Panc1 (cell line): ENCODE measurements around the gene OSCAR. TPM values are rescaled to one million over a fixed set of nuclear protein-coding genes. Genes with fewer than 3 reads are reported as not detected.

Experiments used
- ATAC-seq: fragments of 200-7000 bp; cut with Tn5 transposase; 2 replicates; pipeline ENCODE4 v1.9.1; 2020; ENCODE audit warnings: mild to moderate bottlenecking, moderate library complexity
- BruUV-seq: library from RNA; stranded (reverse); fragments of 400-500 nt; replicated peaks from 2 replicates; lab custom pipeline; 2021; lab: Mats Ljungman, UMichigan
- CTCF ChIA-PET: fragments of 300-600 bp; sonication (Branson Sonifier 250); formaldehyde crosslinking; loops from one replicate; lab custom pipeline; 2022; ENCODE audit warnings: antibody characterized with exemption; lab: Charles Lee
- POLR2A ChIA-PET: fragments of 300-600 bp; sonication (Branson Sonifier 250); formaldehyde crosslinking; loops from one replicate; lab custom pipeline; 2022; ENCODE audit warnings: antibody characterized with exemption; lab: Charles Lee
- DNase-seq: peaks from one replicate; pipeline ENCODE4 v3.0.0-alpha.2; 2010; ENCODE audit warnings: low read depth, low spot score
- H3K27ac ChIP-seq: 2 replicates; pipeline ENCODE4 v1.5.1; 2011; ENCODE audit warnings: mild to moderate bottlenecking, low read length, inconsistent platforms
- H3K27me3 ChIP-seq: fragments of 200-500 bp; sonication (Bioruptor generic); 2 replicates; pipeline ENCODE4 v1.6.0; 2014; ENCODE audit warnings: low read length, inconsistent platforms; ENCODE audit not compliant: control insufficient read depth, insufficient read depth
- H3K36me3 ChIP-seq: fragments of 200-500 bp; sonication (Bioruptor generic); 2 replicates; pipeline ENCODE4 v1.5.1; 2014; ENCODE audit warnings: inconsistent platforms, mild to moderate bottlenecking, low read length, moderate library complexity; ENCODE audit not compliant: control insufficient read depth, insufficient read depth
- H3K4me1 ChIP-seq: 2 replicates; pipeline ENCODE4 v1.5.1; 2011; ENCODE audit warnings: inconsistent platforms, mild to moderate bottlenecking, low read length, moderate library complexity; ENCODE audit not compliant: control insufficient read depth, insufficient read depth
- H3K4me3 ChIP-seq, 2 experiments: 2 replicates each; pipeline ENCODE4 v1.5.1; 2011 to 2012; ENCODE audit warnings: low read depth in 2 of 2, low read length in 2 of 2, mild to moderate bottlenecking in 2 of 2, inconsistent platforms in 1 of 2, moderate library complexity in 1 of 2
- H3K9me3 ChIP-seq: fragments of 200-500 bp; sonication (Bioruptor generic); 2 replicates; pipeline ENCODE4 v1.5.1; 2014; ENCODE audit warnings: low read depth, mild to moderate bottlenecking, inconsistent platforms, low read length, moderate library complexity; ENCODE audit not compliant: control insufficient read depth, insufficient read depth
- POLR2AphosphoS5 ChIP-seq: IDR thresholded peaks from 2 replicates; pipeline ENCODE4 v1.6.1; 2012; ENCODE audit warnings: mild to moderate bottlenecking, low read depth, low read length, moderate library complexity
- SIN3A ChIP-seq: IDR thresholded peaks from 2 replicates; pipeline ENCODE4 v1.6.1; 2012; ENCODE audit warnings: low read depth, mild to moderate bottlenecking, low read length, moderate library complexity, borderline replicate concordance; ENCODE audit not compliant: insufficient read depth
- TCF7L2 ChIP-seq: IDR thresholded peaks from 2 replicates; pipeline ENCODE4 v1.6.1; 2011; ENCODE audit warnings: mild to moderate bottlenecking, low read depth, low read length, inconsistent platforms
- in situ Hi-C: cut with HindIII; loops from 2 replicates; pipeline ENCODE4 v1.10.0; 2016; ENCODE audit warnings: low sequenced_read_pairs, low pct_unique_long_range_greater_than_20kb
- intact Hi-C: fragments of 100-400 bp; cut with micrococcal nuclease; formaldehyde crosslinking; loops from one replicate; pipeline ENCODE4 v1.10.0; 2022; ENCODE audit not compliant: unreplicated experiment
- total RNA-seq: library from RNA; stranded (reverse); gene quantifications from one replicate; pipeline ENCODE4 v1.2.1, GENCODE V29; 2021; ENCODE audit not compliant: unreplicated experiment
- TF ChIP-seq, protein P1 (sequence below): fragments of 450-650 bp; IDR thresholded peaks from 2 replicates; pipeline ENCODE4 v1.5.1; 2017; ENCODE audit warnings: mild to moderate bottlenecking
- TF ChIP-seq, protein P2 (sequence below), 2 experiments: IDR thresholded peaks; 2 replicates each; pipeline ENCODE4 v1.6.1; 2011 to 2012; ENCODE audit warnings: low read depth in 2 of 2, control low read depth in 1 of 2, low read length in 1 of 2, mild to moderate bottlenecking in 1 of 2, moderate library complexity in 1 of 2; ENCODE audit not compliant: insufficient read depth in 1 of 2

Gene OSCAR
- total RNA-seq, 1 experiment from 2014 or later: 6.8 TPM

DNA sequence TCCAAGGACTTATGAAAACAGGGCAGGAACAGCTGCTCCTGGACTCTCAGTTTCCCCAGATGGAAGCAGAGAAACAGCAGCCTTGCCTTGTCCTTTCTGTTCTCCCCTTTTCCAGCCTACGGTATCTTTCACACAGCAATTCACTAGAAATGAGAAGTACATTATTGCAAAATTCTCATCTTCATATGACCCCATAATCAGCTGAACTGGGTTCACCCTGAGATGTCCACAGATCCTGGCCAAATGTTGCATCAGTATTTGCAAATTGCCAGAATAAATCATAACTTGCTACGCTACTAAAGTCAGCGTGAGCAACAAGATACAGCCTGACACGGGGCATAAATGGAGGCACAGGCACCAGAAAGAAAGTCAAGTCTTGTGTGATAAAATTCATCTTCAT lies 53.0 kb downstream of the OSCAR start:
- BruUV-seq: no TSS peak
- Histone ChIP-seq H3K27me3 (no peaks in the 10 kb centered on the region), H3K9me3 (no peaks in the 10 kb centered on the region), H3K4me3 (no peak overlapping the region), H3K27ac (no peak overlapping the region), H3K4me1 (no peaks in the 10 kb centered on the region), H3K36me3 (no peaks in the 10 kb centered on the region)
- ChIA-PET POLR2A (no interaction called here), CTCF (interaction anchor here (0.6 kb wide), 1 partner anchor 18 kb away, joined by 3 read pairs; no protein-coding TSS in a partner anchor)
- in situ Hi-C loops: loop anchor here (25.0 kb wide), 1 partner anchor 135 kb away; the partner anchor contains the start of gene CACNG7
- no peak for ATAC-seq
- intact Hi-C loops: no loop called here
- TF ChIP-seq, protein P1, sequence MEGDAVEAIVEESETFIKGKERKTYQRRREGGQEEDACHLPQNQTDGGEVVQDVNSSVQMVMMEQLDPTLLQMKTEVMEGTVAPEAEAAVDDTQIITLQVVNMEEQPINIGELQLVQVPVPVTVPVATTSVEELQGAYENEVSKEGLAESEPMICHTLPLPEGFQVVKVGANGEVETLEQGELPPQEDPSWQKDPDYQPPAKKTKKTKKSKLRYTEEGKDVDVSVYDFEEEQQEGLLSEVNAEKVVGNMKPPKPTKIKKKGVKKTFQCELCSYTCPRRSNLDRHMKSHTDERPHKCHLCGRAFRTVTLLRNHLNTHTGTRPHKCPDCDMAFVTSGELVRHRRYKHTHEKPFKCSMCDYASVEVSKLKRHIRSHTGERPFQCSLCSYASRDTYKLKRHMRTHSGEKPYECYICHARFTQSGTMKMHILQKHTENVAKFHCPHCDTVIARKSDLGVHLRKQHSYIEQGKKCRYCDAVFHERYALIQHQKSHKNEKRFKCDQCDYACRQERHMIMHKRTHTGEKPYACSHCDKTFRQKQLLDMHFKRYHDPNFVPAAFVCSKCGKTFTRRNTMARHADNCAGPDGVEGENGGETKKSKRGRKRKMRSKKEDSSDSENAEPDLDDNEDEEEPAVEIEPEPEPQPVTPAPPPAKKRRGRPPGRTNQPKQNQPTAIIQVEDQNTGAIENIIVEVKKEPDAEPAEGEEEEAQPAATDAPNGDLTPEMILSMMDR: no peak
- TF ChIP-seq TCF7L2 (no peak), SIN3A (no peak), POLR2AphosphoS5 (no peak)
- TF ChIP-seq, protein P2, sequence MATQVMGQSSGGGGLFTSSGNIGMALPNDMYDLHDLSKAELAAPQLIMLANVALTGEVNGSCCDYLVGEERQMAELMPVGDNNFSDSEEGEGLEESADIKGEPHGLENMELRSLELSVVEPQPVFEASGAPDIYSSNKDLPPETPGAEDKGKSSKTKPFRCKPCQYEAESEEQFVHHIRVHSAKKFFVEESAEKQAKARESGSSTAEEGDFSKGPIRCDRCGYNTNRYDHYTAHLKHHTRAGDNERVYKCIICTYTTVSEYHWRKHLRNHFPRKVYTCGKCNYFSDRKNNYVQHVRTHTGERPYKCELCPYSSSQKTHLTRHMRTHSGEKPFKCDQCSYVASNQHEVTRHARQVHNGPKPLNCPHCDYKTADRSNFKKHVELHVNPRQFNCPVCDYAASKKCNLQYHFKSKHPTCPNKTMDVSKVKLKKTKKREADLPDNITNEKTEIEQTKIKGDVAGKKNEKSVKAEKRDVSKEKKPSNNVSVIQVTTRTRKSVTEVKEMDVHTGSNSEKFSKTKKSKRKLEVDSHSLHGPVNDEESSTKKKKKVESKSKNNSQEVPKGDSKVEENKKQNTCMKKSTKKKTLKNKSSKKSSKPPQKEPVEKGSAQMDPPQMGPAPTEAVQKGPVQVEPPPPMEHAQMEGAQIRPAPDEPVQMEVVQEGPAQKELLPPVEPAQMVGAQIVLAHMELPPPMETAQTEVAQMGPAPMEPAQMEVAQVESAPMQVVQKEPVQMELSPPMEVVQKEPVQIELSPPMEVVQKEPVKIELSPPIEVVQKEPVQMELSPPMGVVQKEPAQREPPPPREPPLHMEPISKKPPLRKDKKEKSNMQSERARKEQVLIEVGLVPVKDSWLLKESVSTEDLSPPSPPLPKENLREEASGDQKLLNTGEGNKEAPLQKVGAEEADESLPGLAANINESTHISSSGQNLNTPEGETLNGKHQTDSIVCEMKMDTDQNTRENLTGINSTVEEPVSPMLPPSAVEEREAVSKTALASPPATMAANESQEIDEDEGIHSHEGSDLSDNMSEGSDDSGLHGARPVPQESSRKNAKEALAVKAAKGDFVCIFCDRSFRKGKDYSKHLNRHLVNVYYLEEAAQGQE (IDR thresholded peaks at IDR 0.05; ENCODE audit: insufficient read depth in 1 of 2, low read depth in 2 of 2, low read length in 1 of 2): no peak
- no peak for DNase-seq

GRCh38 chr19:54045771-54046170 lies 54.8 kb downstream of the OSCAR start:
- Histone ChIP-seq H3K4me3 (no peak overlapping the region), H3K9me3 (no peaks in the 10 kb centered on the region), H3K36me3 (no peaks in the 10 kb centered on the region), H3K27me3 (no peaks in the 10 kb centered on the region), H3K4me1 (peaks cover 11% of the 10 kb centered on the region; the same call in 1 of the 2 replicates), H3K27ac (no peak overlapping the region)
- no TSS peak for BruUV-seq
- ChIA-PET CTCF (no interaction called here), POLR2A (no interaction called here)
- intact Hi-C loops: no loop called here
- no peak for DNase-seq
- in situ Hi-C loops: loop anchor here (25.0 kb wide), 1 partner anchor 133 kb away; the partner anchor contains the start of gene CACNG7
- no peak for ATAC-seq
- no peak for TF ChIP-seq SIN3A
- TF ChIP-seq, protein P2 (IDR thresholded peaks at IDR 0.05; ENCODE audit: insufficient read depth in 1 of 2, low read depth in 2 of 2, low read length in 1 of 2): no peak
- no peak for TF ChIP-seq TCF7L2
- TF ChIP-seq POLR2AphosphoS5: no peak
- TF ChIP-seq, protein P1: no peak
